HL-60/S4 (cell line): ENCODE data around the gene CIB1.
"Not testable (repeated sequence)": the region's sequence is repeated elsewhere in the genome, so short reads cannot be mapped to it uniquely, and the experiment has no call there.

Experiments used
- in situ Hi-C: fragments of 300-500 bp; cut with MboI; formaldehyde crosslinking; loops from 2 replicates; pipeline ENCODE4 v1.14.3; 2022; ENCODE audit warnings: low sequenced_read_pairs

Gene CIB1

DNA sequence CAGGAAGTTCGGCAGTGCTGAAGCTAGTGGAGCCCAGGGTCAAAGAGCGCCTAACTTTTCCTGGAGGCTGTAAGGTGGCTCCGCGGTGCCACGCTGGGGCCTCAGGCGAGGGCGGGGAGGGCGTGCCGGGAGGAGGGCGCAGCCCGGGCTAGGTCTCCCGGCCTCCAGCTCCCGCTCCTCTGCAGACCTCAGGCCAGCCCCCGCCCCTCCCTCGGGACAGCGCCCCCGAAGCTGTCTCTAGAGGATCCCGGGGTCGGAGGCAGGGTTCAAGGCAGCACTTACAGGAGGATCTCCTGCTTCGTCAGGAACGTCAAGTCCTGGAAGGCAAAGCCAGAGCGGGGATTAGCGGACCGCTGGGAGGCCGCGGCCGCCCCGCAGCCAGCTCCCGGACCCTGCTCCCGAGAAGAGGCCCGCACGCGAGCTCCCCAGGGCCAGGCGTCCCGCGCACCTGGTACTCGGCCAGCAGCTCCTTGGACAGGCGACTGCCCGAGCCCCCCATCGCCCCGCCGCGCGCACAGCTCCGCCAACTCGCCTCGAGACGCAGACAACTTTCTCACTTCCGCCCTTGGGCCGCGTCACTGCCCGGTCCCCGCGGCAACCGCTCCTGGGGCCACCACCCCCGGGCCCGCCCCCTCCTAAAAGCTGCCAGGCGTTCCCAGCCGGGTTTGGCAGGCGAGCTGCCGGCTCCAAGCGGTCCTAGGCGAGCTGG lies at the start of gene CIB1:
TSS of gene CIB1 (minus strand) at position 555 of the 709 bp plus-strand sequence. CDS start at position 499, 56 bp downstream.
- in situ Hi-C loops: no loop called here

DNA sequence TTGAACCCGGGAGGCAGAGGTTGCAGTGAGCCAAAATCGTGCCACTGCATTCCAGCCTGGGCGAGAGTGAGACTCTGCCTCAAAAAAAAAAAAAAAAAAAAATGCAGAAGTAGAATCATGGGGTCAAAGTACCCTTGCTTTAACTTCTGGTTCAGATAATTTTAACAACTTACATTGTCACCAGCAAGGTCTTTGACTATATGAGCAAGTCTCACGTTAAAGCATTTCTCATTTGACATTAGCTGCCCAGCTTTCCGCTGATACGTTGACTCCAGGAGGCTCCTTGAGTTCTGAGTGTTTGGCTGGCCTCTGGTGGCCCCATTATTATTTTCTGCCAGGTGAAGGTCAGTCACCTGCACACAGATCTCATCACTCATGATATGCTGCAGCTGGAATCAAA lies 47.9 kb upstream of the CIB1 start:
- in situ Hi-C loops: not testable (repeated sequence)

DNA sequence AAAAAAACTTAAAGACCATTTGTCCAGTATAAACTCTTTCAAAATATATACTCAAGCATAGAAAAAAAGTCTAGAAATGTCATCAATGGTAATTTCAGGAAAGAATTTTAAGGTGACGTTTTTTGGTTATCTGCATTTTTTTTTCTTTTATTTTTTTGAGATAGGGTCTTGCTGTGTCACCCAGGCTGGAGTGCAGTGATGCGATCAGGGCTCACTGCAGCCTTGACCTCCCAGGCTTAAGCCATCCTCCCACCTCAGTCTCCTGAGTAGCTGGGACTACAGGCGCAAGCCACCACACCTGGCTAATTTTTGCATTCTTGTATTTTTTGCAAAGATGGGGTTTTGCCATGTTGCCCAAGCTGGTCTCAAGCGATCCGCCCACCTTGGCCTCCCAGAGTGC lies 47.0 kb upstream of the CIB1 start:
- in situ Hi-C loops: not testable (repeated sequence)

DNA sequence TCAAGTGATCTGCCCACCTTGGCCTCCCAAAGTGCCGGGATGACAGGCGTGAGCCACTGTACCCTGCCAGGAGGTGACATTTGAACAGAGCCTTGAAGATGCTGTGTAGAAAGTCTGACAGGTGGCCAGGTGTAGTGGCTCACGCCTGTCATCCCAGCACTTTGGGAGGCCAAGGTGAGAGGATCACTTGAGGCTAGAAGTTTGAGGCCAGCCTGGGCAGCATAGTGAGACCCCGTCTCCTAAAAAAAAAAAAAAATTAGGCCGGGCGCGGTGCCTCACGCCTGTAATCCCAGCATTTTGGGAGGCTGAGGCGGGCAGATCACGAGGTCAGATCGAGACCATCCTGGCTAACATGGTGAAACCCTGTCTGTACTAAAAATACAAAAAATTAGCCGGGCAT lies 44.7 kb upstream of the CIB1 start:
- in situ Hi-C loops: not testable (repeated sequence)

DNA sequence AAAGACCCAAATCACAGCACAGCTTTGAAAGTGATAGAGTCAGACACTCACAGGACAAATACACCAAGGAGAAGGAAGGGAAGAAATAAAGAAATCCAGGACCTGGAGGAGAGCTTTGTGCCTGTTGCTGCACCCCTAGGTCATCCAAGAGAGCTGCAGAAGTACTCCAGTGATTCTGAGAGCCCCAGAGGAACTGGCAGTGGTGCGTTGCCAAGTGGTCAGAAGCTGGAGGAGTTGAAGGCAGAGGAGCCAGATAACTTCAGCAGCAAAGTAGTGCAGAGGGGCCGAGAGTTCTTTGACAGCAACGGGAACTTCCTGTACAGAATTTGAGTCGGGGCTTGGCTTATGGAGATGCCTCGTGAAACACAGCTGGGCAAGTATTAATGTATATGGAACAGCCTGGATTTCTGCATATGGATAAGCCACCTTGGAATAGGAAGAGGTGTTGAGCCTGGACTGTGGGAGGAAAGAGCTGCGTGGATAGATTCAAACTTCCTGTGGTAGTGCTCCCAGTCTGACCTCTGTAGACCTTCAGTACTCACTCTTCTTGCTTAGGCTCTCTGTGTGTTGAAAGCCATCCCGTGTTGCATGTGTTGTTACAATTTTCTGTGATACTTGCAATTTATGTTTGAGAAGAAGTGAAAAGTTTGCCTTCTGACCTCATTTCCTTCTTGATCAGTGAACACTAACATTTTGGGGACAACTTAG lies 37.9 kb upstream of the CIB1 start:
- in situ Hi-C loops: no loop called here

DNA sequence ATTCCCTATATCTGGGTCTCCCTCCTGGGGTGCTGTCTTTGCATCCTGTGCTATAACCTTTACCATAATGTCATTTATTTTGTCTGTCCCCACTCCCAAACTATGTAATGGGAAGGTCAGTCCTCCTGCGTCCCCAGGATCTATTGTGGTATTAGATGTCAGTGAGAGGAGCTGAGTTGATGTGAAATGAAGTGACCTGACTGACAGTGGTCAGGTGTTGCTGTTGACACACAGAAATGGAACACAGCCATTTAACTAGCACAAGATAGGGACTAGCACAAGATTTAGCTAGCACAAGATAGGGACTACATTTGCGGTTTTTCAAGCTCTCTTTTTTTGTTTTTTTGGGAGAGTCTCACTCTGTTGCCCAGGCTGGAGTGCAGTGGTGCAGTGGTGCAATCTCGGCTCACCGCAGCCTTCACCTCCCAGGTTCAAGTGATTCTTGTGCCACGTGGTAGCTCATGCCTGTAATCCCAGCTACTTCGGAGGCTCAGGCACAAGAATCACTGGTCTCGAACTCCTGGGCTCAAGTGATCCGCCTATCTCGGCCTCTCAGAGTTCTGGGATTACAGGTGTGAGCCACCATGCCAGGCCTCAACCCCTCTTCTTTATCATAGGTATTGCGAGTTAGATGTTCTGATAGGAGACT lies 36.9 kb upstream of the CIB1 start:
- in situ Hi-C loops: no loop called here

DNA sequence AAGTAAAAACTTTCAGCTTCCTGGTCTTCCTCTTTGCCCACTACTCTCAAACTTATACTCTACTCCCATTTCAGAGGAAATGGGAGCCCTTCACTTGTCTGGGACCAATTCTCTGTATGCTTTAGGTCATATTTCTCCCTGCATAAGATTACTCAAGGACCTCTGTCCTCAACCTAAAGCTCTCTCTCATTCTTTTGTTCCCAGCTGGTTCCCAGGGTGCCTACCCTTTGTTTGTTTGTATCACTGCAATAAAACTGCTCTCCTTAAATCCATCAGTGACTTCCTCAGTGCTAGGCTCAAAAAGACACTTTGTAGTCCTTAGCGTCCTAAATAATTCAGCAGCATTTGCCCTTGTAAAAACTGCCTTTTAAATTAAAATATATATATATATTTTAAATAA lies 34.7 kb upstream of the CIB1 start:
- in situ Hi-C loops: no loop called here

DNA sequence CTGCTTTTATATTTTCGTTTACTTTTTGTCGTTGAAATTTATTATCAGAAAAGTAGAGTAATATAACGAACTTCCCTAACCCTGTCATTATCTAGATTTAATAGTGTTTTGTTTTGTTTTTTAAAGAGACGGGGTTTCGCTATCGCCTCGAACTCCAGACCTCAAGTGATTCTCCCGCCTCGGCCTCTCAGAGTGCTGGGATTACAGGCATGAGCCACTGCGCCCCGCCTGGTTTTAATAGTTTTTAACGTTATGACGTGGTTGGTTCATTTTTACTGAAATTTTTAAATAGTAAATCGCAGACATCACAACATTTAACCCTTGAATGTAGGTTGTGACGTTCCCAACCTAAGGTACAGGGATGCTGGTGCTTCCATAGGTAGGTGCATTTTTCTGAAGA lies 32.7 kb upstream of the CIB1 start:
- in situ Hi-C loops: no loop called here

DNA sequence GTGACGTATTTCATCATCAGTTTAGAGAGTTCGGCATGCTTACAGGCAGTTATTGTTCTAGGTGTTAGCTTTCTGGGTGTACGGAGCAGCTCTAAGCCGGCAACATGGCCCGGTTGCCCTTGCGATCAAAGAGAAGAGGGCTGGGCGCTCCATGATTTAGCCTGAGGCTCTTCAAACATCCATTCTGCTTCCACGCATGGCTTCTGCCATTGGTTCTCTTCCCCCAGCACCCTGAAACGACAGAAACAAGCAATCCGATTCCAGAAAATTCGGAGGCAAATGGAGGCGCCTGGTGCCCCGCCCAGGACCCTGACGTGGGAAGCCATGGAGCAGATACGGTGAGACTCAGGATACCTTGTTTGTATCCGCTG lies 32.3 kb upstream of the CIB1 start:
- in situ Hi-C loops: no loop called here

DNA sequence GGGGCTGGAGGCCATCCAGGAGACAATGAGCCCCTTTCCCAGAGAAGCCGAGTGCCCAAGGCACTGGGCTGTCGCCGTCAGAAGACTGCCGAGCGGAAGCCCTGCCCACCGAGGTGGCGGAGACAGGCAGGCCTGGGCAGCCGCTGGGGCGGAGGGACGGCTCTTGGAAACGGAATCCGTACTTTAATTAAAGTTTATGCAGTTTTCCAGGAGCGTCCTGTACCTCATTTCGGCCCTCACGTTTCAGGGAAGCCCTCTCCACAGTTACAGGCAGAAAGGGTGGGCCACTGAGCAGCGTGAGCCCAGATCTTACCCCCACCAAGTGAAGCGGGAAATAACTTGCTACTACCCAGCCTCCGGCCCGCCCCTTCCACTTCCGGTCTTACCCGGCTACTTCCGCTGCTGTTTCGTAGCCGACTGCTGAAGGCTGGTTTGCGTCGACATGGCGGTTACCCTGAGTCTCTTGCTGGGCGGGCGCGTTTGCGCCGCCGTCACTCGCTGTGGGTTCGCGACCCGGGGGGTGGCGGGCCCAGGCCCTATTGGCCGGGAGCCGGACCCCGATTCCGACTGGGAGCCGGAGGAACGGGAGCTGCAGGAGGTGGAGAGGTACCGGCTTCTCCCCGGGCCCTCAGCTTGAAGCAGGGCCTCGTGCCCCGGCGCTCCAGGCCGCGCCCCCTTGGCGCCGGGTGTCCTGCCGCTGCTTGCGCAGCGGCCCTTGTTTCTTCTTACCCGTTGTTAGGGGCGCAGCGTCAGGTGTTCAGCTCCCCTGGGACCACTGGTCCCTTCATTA lies 31.7 kb upstream of the CIB1 start, which contains the start of gene NGRN:
TSS of gene NGRN (plus strand) at position 402 of the 790 bp plus-strand sequence. CDS start at position 443, 41 bp downstream.
- in situ Hi-C loops: no loop called here

DNA sequence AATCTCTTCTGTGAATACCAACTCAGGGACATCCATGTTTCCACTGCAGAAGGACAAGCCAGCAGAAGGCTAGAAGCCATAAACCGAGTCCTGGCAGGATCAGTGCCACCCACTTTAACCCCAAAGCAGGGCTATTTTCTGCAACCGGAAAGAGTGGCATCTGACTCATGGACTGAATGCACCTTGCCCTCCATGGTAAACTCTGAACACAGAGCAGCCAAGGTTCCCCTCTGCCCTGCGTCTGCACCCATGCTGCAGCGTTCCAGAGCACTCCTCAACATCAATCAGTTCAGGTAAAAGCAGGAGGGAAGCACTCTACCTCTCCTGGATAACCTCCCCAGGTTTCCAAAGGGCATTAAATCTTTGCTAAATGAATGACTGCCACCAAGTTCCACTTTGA lies 30.9 kb upstream of the CIB1 start:
- in situ Hi-C loops: no loop called here

DNA sequence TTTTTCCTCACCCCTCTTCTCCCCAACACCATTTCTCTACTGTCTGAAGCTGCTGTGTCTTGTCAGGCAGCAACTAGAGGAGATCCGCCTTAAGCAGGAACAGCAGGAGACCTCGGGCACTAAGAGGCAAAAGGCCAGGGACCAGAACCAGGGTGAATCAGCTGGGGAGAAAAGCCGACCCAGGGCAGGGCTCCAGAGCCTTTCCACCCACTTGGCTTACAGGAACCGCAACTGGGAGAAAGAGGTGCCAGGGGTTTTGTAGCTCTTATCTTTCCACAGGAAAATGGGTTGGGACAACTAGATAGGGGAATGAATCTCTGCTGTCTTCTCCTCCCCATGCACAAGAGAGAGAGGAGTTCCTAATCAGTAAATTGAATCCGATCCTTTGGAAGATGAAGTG lies 28.7 kb upstream of the CIB1 start:
- in situ Hi-C loops: no loop called here

DNA sequence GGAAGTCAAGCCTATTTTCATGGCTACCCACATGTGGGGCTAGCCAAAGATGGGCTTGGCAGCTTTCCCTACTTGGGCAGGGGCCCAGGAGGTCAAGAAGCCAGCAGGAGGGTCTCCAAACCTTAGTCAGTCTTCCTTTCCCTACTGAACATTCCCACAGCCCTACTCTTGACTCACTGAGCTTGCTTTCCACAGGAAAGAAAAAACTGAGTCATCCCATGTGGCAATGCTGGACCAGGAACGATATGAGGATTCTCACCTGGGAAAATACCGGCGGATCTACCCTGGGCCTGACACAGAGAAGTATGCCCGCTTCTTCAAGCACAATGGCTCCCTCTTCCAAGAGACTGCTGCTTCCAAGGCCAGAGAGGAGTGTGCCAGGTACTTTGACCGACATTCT lies 28.1 kb upstream of the CIB1 start:
- in situ Hi-C loops: no loop called here

DNA sequence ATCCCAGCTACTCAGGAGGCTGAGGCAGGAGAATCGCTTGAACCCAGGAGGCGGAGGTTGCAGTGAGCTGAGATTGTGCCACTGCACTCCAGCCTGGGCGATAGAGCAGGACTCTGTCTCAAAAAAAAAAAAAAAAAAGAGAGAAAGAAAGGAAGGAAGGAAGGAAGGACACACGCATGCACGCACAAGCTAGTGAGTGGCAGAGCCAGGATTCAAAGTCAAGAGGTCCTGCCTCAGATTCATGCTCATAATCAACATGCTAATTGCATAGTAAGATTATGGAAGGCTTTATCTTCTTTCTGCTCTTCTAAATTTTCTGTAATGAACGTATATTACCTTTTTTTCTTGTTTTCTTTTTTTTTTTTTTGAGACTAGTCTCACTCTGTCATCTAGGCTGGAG lies 27.0 kb upstream of the CIB1 start:
- in situ Hi-C loops: not testable (repeated sequence)

DNA sequence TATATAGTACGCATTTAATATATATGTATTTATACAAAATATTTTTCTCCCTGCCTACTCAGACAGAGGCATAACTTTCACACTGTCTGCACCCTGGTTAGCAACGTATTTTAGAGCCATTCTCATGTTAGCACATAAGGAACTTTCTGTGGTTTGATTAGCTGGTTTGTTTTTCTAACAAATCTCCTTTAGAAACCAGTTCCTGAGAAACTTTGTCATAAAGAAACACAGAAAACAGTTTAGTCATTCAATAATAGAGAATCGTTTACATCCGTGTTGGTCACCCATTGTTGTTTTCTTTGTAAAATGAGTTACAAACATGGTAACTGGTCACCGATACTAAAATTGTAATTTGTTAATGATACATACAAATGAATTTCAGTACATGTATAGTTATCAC lies 25.8 kb upstream of the CIB1 start:
- in situ Hi-C loops: no loop called here

DNA sequence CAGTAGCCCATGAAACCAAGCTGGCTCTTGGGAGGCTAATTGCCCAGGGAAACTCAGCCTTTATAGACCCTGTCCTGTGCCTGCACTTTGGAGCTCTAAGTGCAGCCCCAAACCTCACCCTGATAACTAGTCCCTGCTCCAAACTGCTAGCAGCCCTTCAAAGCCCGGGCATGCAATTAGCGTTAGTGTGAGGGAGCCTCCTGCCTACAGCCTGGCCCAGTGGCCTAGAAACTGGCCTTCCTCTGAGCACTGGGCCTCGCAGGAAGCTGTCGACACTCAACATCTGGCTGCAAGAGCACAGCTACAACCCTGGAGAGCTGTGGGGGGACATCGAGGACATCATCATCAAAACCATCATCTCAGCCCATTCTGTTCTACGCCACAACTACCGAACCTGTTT lies 24.0 kb upstream of the CIB1 start:
- in situ Hi-C loops: no loop called here

DNA sequence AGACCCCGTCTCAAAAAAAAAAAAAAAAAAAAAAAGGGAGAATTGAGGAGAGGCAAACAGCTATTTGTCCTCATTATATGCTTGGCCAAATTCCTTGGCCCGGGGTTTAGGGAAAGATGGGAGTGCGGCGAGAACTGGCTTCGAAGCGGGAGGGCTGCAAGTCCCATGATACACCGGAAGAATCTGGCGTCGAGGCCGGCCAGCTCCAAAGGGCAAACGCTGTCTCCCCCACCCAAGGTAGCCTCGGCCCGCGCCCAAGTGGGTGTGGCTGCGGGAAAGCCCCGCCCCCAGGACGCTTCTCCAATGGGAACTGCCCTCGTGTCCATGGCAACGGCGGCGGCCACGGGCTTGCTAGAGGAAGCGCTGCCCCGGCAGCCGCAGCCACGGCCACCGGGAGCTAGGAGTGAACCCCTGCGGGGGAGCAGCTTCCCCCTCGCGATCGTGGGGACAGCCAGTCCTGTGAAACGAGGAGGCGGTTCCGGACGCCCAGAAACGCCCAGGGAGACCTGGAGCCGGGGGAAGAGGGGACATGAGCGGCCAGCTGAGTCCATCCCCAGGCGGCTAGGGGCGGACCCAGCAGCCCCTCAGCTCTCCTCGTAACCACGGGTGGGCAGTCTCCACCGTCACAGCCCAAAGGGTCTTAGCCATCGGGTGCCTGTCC lies 15.6 kb upstream of the CIB1 start, which contains the start of gene TTLL13:
TSS of gene TTLL13 (plus strand) at position 354 of the 661 bp plus-strand sequence. CDS start 1,075 bp downstream, outside the sequence.
- in situ Hi-C loops: no loop called here

DNA sequence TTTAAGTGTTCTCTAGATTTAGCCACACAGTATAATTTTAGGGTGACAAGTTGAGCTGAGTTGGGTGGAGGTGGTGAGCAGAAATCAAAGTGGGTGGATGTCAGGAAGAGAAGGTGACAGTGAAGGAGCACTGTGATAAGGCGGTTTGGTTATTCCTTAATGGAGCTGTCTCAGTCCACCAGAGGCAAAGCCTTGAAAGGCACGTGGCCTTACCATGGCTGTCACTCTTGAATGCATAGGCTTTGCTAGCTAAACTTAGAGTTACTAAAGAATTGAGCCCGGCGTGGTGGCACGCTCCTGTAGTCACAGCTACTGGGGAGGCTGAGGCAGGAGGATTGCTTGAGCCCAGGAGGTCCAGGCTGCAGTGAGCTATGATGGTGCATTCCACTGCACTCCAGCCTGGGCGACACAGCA lies 15.1 kb upstream of the CIB1 start:
- in situ Hi-C loops: no loop called here

DNA sequence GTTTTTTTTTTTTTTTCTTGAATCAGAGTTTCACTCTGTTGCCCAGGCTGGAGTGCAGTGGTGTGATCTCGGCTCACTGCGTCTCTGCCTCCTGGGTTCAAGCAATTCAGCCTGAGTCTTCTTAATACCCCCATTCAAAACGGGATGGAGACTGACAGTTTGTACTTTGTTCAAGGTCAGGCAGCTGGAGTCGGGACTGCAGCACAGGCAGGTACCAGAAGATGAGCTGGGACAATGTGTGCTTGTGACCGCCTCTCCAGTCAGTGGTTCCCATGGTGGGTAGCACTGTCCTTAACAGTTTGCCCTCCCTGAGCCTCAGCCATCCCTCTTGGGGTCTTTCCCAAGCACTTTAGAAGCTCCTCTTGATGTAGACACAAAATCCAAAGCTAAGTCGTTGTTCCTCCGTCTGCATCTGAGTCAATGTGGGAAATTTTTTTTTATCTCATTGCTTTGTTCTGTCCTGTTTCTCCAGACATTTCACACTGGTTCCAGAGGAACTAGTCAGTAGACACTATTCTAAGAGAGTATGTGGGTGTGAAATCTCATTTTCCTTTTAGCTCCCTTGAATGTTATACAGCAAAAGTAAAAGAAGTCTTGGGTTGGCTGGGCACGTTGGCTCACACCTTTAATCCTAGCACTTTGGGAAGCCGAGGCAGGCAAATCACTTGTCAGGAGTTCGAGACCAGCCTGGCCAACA lies 10.3 kb upstream of the CIB1 start:
- in situ Hi-C loops: no loop called here
